Measurements from ENCODE around the gene NPFFR1. TPM values are rescaled to one million over a fixed set of nuclear protein-coding genes. Genes with fewer than 3 reads are reported as not detected.
A peak's percentile ranks its signal among the peaks of the same experiment; 100 is the strongest.

NPFFR1 gene
- total RNA-seq, 4 donors from 2014 or later = 0.22 to 0.42 TPM; not detected in 2

DNA sequence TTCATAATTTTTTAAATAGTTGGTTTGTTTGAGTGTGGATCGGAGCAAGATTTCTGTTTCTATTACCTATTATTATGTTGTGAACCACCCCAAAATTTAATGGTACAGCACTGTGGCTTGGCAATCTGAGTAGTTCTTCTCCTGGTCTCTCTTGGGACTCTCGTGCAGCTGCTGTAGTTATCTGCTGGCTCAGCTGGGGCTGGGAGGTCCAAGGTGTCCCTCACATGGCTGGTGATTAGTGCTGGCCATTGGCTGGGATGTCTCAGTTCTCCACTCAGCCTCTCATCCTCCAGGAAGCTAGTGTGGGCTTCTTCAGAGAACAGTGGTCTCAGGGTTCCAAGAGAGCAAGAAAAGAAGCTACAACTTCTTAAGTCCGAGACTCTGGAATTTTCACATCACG lies 15.4 kb downstream of the NPFFR1 start:
- H3K4me3 ChIP-seq (ENCODE audit: low read depth, poor library complexity, severe bottlenecking) = no peak overlapping the region
- peak in 1 of 2 donors; percentile 32 for DNase-seq (ENCODE audit: low spot score in 2 of 2)
- WGBS, 2 donors = 82 to 88% methylated on average over 4 of the region's 4 CpGs
- intact Hi-C loops (cut with DNase I; ENCODE audit: low total_unique reads) = no loop called here
- TF ChIP-seq, protein P1, sequence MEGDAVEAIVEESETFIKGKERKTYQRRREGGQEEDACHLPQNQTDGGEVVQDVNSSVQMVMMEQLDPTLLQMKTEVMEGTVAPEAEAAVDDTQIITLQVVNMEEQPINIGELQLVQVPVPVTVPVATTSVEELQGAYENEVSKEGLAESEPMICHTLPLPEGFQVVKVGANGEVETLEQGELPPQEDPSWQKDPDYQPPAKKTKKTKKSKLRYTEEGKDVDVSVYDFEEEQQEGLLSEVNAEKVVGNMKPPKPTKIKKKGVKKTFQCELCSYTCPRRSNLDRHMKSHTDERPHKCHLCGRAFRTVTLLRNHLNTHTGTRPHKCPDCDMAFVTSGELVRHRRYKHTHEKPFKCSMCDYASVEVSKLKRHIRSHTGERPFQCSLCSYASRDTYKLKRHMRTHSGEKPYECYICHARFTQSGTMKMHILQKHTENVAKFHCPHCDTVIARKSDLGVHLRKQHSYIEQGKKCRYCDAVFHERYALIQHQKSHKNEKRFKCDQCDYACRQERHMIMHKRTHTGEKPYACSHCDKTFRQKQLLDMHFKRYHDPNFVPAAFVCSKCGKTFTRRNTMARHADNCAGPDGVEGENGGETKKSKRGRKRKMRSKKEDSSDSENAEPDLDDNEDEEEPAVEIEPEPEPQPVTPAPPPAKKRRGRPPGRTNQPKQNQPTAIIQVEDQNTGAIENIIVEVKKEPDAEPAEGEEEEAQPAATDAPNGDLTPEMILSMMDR (IDR thresholded peaks at IDR 0.05) = no peak
- no peak for TF ChIP-seq POLR2A (IDR thresholded peaks at IDR 0.05)

DNA sequence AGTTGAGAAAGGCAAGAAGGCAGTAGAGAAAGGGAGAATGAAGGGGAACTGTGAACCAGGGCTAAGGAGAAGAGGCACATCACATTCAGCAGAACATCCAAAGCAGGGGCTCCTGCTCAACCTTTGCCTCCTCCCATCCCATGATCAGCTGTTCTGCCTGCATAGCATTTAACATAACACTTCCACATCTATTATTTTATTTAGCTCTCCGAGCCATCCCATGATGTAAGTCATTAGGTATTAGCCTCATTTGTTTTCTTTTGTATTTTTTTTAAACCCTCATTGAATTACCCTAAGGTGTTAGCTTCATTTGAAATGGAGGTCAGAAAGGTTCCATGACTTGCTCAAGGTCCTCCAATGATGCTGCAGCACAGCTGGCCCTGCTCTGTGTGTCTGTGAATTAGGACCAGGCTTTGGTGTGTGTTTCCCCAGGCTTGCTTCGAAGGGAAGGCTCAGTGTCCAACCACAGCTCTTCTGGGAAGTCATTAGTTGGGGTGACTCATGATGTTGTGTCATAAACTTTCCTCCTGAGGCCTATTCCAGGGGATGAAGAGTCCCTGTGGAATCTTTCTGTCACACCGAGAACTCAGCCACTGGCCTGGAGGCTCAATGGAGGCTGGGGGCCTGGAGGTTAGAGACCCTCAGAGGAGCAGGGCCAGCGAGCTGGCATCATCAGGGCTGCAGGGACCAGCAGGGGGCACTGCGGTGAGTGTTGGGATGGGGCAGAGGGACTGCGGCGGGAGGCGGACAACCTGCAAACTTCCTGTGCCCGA lies 16.5 kb downstream of the NPFFR1 start:
- no peak overlapping the region for H3K4me3 ChIP-seq (ENCODE audit: low read depth, poor library complexity, severe bottlenecking)
- no peak for TF ChIP-seq POLR2A (IDR thresholded peaks at IDR 0.05)
- TF ChIP-seq, protein P1 (IDR thresholded peaks at IDR 0.05) = no peak
- peak in 1 of 2 donors; percentile 65 for DNase-seq (ENCODE audit: low spot score in 2 of 2)
- WGBS, 2 donors = 58 to 67% methylated on average over 8 to 9 of the region's 9 CpGs
- intact Hi-C loops (cut with DNase I; ENCODE audit: low total_unique reads) = no loop called here

DNA sequence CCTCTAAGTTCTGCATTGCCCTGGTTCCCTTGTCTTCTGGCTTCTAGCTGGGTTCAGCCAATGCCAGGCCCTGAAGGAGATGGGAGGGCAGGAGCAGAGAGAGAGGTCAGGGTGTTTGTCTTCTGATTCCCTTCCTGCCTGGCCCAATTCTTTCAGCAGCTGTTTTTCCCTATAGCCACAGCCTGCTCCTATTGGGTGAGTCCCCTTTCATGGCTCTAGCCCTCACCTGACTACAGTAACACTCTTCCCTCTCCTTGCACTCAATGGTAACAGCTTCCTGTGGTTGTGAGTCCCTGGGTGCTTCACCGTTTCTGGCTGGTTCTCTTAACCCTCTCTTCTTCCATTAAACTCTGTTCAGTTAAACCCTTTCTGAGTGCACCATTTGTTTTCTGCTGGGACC lies 17.1 kb downstream of the NPFFR1 start:
- H3K4me3 ChIP-seq (ENCODE audit: low read depth, poor library complexity, severe bottlenecking) = no peak overlapping the region
- intact Hi-C loops (cut with DNase I; ENCODE audit: low total_unique reads) = no loop called here
- peak in 1 of 2 donors; percentile 49 for DNase-seq (ENCODE audit: low spot score in 2 of 2)
- WGBS, 2 donors = 52 to 67% methylated on average over 1 of the region's 1 CpG
- TF ChIP-seq, protein P1 (IDR thresholded peaks at IDR 0.05) = no peak
- TF ChIP-seq POLR2A (IDR thresholded peaks at IDR 0.05) = no peak

DNA sequence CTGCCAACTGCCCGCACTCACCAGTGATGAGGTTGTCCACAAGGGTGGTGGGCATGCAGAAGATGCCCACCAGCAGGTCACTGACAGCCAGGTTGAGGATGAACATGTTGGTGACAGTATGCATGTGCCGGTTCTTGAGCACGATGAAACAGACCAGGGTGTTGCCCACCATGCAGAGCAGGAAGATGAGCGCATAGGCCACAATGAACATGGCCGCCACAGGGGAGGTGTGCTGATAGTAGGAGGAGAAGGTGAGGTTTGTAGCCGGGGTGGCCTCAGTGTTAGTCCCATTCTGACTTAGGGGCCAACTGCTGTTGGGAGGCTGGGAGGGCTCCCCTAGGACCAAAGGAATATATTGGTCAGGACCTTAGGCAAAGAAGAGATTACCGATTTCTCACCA lies 17.7 kb downstream of the NPFFR1 start:
- peak in 1 of 2 donors; percentile 69 for DNase-seq (ENCODE audit: low spot score in 2 of 2)
- TF ChIP-seq, protein P1 (IDR thresholded peaks at IDR 0.05) = no peak
- no peak for TF ChIP-seq POLR2A (IDR thresholded peaks at IDR 0.05)
- H3K4me3 ChIP-seq (ENCODE audit: low read depth, poor library complexity, severe bottlenecking) = no peak overlapping the region
- WGBS, 2 donors = 96 to 97% methylated on average over 7 of the region's 7 CpGs
- intact Hi-C loops (cut with DNase I; ENCODE audit: low total_unique reads) = no loop called here

DNA sequence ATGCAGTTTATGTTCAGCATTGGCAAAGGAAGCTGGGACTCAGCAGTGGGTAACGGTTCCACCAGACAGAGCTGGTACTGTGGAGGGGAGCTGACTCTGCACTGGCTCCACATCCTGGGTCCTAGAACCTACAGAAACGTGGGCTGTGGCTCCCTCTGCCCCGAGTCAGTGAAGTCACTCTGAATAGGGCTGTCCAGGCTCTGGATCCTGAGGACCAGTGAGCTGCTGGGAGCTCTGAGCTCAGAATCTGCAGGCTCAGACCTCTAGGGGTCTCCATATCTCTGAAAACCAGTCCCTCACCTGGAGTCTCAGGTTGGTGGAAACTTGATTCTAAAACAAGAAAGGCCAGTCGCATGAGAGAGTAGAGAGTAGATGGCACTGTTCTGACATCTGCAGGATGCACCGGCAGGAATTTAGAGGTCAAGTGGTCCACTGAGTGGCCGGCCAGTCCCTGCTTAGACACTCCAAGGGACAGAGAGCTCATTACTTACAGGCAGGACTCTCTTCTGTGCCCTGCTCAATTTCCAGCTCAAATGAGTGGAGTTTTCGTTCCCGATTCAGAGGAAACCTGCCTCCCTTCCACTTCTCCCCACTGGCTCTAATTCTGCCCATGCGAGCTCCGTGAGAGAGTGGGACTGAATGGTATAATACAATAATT lies 18.6 kb downstream of the NPFFR1 start:
- peak in 1 of 2 donors; percentile 62 for DNase-seq (ENCODE audit: low spot score in 2 of 2)
- H3K4me3 ChIP-seq (ENCODE audit: low read depth, poor library complexity, severe bottlenecking) = no peak overlapping the region
- intact Hi-C loops (cut with DNase I; ENCODE audit: low total_unique reads) = no loop called here
- 50 to 56% methylated on average over 9 to 10 of the region's 10 CpGs for WGBS, 2 donors
- no peak for TF ChIP-seq POLR2A (IDR thresholded peaks at IDR 0.05)
- TF ChIP-seq, protein P1 (IDR thresholded peaks at IDR 0.05) = no peak

Data from lower leg skin (tissue), 4 donors.